GM12872 (cell line): ENCODE measurements around the gene CDKN3.

ENCODE experiments used
- TF ChIP-seq, protein P1 (sequence below): IDR thresholded peaks from 3 replicates; pipeline ENCODE4 v1.5.1; 2011; ENCODE audit warnings: low read depth, mild to moderate bottlenecking, low read length, moderate library complexity; ENCODE audit not compliant: insufficient read depth

CDKN3 gene

GRCh38 chr14:54462048-54462447 is 65.2 kb downstream of the CDKN3 start:
- TF ChIP-seq, protein P1, sequence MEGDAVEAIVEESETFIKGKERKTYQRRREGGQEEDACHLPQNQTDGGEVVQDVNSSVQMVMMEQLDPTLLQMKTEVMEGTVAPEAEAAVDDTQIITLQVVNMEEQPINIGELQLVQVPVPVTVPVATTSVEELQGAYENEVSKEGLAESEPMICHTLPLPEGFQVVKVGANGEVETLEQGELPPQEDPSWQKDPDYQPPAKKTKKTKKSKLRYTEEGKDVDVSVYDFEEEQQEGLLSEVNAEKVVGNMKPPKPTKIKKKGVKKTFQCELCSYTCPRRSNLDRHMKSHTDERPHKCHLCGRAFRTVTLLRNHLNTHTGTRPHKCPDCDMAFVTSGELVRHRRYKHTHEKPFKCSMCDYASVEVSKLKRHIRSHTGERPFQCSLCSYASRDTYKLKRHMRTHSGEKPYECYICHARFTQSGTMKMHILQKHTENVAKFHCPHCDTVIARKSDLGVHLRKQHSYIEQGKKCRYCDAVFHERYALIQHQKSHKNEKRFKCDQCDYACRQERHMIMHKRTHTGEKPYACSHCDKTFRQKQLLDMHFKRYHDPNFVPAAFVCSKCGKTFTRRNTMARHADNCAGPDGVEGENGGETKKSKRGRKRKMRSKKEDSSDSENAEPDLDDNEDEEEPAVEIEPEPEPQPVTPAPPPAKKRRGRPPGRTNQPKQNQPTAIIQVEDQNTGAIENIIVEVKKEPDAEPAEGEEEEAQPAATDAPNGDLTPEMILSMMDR, result no peak

- TF ChIP-seq, protein P1, result no peak
Measured at GRCh38 chr14:54465654-54466053, 68.8 kb downstream of the CDKN3 start.

DNA sequence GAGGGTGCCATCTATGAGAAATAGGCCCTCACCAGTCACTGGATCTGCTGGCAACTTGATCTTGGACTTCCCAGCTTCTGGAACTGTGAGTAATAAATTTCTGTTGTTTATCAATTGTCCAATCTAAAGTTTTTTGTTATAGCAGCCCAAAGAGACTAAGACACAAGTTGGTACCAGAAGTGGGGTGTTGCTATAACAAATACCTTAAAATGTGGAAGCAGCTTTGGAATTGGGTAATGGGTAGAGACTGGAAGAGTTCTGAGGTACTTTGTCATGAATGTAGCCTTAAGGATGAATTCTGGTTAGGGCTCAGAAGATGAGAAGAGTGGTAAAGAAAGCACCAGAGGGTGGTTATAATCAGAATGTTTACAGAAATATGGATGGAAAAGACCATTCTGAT is 70.5 kb downstream of the CDKN3 start:
- TF ChIP-seq, protein P1, result no peak
